Measurements from ENCODE around the gene MBOAT2.
"Not testable (repeated sequence)": the region's sequence is repeated elsewhere in the genome, so short reads cannot be mapped to it uniquely, and the experiment has no call there.

Gene MBOAT2

DNA sequence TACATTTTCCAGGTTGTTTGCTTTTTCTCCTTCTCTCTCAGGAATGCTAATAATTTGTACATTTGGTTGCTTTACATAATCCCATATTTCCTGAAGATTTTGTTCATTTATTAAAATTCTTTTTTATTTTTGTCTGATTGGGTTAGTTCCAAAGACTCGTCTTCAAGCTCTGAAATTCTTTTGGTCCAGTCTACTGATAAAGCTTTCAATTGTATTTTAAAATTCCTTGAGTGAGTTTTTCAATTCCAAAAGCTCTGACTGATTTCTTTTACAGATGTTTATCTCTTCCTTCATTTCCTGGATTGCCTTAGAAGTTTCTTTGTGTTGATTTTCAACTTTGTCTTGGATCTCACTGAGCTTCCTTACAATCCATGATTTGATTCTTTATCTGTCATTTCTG is 50.0 kb downstream of the MBOAT2 start:
- no peak for DNase-seq (ENCODE audit: low spot score)

DNA sequence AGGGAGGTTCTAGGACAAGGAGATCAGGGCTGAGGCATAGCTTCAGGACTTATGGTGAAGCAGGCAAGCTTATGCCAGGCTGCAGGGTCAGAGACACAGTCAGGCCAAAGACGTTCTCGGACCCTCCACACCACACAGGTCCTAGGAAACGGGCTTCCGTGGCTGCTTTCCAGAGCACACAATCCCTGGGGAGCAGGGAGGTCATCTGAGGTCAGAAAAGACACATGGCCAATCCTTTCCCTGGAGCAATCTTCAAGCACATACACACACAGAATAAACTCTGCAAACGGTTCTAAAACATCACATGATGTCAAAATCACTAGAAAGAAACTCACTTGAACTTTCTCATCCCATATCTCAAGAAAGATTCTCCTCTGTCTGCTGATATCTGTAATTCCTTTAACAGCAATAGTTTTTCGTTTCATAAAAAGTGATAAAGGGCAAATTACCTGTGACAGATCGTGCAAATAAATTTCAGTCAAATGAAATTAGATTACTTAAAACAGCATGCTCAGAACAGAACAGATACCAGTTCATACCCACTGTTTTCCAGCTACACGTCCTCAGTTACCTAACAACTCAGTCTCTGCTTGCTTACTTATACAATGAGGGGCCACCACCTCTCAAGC is 63.9 kb downstream of the MBOAT2 start:
- DNase-seq (ENCODE audit: low spot score) = no peak

DNA sequence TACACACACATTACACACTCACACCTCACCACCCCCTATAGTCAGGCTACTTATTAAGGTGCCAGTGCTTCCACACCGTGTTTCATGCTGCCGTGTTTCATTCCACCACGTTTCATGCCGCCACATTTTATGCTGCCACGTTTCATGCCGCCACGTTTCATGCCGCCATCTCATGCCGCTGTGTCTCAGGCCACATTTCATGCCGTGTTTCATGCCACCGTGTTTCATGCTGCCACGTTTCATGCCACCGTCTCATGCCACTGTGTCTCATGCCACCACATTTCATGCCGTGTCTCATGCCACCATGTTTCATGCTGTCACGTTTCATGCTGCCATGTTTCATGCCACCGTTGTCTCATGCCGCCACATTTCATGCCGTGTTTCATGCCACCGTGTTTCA is 65.1 kb downstream of the MBOAT2 start:
- DNase-seq (ENCODE audit: low spot score) = no peak

DNA sequence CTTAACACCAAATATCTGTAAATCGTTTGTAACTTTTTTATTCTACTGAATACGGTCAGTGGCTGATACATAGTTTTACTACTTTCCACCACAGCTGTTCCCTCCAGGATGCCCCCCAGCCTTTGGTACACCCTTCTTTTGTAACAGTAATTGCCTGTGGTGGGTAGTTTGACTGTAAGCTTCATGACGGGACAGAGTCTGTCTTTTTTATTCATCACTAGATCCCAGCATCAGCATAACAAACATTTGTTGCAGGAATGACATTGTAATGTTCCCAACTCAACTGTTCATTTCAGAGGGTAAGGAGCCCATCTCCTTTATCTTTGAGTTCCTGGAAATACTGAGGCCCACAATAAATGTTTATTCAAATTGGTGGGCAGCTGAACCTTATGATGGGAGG is 67.5 kb downstream of the MBOAT2 start:
- no peak for DNase-seq (ENCODE audit: low spot score)

DNA sequence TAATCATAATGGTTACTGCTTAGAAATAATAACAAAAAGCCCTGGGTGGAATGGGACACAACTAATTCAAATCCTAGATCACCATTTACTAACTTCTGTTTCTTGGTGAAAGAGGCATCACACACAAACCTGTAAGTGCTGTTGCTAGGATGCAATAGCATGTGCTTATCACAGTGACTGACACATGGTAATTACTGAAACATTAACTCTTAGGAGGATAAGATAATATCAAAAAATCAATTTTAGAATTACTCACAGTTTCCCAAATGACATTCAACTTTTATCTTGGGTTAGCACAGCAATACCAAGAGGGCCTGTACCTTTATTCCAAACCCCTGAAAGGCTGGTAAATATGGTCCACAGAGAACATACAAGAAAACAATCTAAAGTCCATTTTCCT is 69.1 kb downstream of the MBOAT2 start:
- no peak for DNase-seq (ENCODE audit: low spot score)

DNA sequence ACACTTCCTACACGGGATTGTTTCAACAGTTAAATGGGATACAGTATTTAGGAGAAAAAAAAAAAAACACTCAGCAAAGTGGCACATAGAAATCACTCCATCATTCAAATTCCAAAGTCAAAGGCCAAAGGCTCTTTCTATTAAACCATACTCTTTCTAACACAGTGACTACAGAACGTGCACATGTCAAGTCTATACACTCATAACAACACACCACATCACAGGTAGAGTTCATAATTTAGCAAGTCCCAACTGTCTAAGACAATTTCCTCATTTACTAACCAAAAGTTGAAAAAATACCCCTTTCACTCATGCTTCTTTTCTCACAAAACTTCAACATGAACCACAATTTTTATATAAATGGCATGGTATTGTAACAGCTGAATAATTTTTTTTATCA is 70.8 kb downstream of the MBOAT2 start:
- DNase-seq (ENCODE audit: low spot score) = no peak

DNA sequence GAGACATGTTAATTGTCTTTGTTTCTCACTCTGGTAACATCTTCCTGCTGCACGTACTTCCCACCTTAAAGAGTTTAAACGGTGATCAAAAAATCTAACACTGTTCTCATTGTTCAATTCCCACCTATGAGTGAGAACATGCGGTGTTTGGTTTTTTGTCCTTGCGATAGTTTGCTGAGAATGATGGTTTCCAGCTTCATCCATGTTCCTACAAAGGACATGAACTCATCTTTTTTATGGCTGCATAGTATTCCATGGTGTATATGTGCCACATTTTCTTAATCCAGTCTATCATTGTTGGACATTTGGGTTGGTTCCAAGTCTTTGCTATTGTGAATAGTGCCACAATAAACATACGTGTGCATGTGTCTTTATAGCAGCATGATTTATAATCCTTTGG is 73.3 kb downstream of the MBOAT2 start:
- not testable (repeated sequence) for DNase-seq (ENCODE audit: low spot score)

DNA sequence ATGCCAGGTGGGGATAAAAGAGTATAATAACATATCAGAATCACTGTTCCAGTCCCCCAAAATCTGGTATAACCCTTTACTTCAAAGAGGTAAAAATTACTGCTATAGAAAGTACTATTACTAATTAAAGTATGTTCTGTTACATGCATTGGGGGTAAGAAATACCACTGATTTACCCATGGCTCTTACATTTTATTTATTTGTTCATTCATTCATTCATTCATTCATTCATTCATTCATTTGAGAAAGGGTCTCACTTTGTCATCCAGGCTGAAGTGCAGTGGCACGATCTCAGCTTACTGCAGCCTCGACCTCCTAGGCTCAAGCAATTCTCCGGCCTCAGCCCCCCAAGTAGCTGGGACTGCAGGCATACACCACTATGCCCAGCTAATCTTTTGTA is 74.4 kb downstream of the MBOAT2 start:
- DNase-seq (ENCODE audit: low spot score) = no peak

DNA sequence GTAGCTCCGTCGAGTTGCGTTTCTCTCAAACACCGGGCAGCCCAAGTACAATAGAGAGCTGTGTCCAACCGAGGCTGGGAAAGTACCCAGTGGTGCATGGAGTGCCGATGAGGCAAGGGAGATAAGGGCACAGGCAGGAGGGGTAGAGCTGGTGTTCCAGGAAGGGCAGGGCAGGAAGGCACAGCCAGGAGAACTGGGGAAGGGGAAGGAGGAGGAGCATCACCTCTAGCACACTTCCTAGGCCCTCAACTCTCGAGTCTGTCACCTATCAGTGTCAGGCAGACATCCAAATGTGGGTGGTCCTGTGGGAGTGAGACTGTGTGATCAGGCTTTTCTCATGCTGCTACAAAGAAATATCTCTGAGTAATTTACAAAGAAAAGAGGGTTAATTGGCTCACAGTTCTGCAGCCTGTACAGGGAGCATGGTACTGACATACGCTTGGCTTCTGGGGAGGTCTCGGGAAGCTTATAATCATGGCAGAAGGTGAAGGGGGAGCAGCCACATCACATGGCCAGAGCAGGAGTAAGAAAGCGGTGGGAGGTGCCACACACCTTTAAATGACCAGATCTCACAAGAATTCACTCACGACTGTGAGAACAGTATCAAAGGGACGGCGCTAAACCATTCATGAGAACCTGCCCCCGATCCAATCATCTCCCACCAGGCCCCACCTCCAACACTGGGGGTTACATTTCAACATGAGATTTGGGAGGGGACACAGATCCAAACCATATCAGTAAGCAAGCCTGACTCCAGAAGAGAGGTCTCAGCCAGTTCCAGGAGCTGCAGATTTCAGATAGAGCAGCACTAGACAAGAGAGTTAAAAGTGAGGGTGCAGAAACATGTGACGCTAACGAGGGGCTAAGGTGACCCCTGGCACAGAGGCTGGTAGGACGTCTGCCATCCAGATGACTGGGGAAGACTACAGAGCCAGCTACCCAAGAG is 75.7 kb downstream of the MBOAT2 start:
- DNase-seq (ENCODE audit: low spot score) = no peak

DNA sequence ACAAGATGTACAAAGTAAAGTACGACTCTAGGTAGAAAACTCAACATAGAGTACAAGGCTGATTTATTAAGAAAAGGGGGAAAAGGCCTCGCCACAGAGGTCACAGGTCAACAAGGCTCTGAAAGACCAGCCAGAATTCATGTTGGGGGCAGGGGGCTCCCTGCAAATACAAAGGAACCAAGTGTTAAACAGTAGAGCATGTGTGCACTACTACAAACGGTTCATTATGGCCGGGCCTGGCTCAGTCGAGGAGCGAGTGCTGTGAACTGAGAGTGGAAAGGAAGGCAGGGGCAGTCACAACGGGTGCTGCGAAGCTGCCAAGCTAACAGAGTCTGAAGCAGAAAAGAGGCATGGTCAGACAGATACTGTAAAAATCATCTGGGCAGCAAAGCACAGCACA is 77.1 kb downstream of the MBOAT2 start:
- no peak for DNase-seq (ENCODE audit: low spot score)

DNA sequence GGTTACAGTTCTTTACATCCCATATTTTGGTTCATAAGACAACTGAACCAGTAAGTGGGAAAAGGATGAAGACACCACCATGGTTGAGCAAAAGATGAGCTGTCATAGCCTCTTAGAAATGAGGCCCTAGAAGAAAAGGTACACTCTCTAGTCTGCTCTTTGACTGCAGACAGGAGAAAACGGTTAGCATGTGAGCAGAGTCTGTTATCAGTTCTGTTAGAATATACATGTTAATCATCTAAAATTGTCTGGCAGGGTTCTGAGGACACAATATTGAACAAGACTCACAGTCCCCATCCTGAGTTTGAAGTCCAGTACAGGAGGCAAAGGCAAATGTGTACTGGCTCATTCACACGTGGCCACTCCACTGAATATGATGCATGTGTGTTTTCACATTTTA is 78.1 kb downstream of the MBOAT2 start:
- DNase-seq (ENCODE audit: low spot score) = no peak

DNA sequence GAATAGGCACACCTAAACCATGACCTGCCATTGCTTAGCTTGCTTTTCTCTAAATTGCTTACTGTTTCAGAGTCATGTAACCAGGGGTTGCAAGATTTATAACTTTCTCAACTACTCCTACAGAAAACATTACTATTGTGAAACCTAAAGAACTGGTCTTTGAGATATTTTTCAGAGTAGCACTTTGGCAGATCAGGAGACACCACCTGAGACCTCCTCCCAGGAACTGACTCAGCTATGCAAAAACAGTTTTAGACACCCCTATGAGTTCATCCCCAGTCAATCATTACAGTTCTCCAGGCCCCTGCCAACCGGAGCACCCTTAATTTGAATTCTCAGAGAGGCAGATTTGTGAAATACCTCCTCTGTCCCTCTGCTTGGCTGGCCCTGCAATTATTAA is 80.3 kb downstream of the MBOAT2 start:
- DNase-seq (ENCODE audit: low spot score) = no peak

DNA sequence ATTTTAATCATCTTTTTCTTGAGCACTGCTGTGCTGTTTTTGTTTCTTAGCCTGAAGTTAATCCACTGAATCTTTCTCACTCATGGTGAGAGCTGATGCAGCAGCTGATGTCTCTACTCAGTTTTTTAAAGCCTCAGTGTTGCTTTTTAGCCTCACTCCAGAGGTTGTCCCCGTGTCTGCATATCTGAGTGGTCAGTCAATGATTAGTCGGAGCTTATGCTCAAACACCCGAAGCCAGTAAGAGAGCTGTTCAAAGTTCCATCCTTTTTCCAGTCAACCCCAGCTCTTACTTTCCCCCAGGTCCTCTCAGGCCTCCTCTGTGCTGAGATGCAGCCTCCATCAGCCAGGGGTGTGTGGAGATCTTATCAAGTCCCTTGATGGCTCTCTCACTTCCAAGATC is 81.1 kb downstream of the MBOAT2 start:
- DNase-seq (ENCODE audit: low spot score) = no peak

DNA sequence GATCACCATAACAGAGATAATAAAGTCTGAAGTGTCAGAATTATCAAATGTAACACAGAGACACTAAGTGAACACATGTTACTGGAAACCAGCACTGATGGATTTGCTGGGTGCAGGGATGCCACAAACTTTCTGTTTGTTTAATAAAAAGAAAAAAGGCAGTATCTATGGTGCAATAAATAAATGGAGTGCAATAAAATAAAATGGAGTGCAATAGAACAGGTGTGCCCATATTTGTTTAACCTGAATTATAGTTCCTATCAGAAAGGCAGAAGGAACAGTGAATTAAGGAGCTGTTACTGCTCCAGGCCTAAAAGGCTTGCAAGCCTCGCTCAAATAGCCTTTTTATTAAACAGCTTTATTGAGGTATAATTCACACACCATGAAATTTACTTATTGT is 85.1 kb downstream of the MBOAT2 start:
- no peak for DNase-seq (ENCODE audit: low spot score)

DNA sequence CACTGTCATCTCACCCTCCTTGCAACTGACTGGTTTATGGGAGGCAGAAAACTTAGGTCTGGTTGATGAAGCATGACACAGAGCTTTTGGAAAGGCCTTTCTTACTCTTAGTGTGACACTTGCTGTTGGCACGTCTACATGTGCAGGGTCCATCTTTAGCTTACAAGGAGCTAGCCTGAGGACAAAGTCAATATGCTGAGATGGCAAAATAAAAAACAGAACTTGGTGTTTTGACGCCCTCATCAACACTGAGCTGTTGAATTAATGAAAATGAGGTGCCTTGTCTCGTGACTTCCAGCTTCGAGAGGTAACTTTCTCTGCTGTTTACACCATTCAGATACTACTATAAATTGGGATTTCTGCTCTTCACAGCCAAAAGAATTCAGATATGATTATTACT is 87.5 kb downstream of the MBOAT2 start:
- DNase-seq (ENCODE audit: low spot score) = no peak

DNA sequence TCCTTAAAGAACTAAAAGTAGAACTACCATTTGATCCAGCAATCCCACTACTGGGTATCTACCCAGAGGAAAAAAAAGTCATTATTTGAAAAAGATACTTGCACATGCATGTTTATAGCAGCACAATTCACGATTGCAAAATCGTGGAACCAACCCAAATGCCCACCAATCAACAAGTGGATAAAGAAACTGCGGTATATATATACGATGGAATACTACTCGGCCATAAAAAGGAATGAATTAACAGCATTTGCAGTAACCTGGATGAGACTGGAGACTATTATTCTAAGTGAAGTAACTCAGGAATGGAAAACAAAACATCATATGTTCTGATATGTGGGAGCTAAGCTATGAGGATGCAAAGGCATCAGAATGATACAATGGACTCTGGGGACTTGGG is 89.7 kb downstream of the MBOAT2 start:
- not testable (repeated sequence) for DNase-seq (ENCODE audit: low spot score)

DNA sequence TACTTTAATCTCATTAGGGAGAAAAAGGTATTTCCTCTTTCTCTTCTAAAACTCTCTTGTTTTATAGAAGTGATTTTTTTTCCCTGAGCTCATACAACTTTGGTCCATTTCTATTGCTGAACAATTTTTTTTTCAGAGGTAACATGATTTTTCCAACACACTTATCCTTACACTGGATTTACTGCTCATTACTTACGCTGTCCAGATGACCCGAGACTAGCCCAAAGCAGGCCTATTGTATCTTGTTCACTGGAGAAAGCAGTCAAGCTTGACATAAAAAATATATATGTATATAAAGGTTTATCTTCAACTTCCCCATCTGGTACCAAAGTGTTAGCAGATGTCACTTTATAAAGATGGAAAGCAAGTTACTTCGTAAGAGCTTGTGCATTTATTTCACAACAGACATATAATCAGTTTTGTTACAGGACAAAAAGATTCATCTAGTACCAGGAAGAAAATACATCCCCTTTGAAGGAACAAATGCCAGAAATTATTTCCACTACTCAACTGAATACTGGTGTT is 95.7 kb downstream of the MBOAT2 start:
- DNase-seq (ENCODE audit: low spot score) = no peak

DNA sequence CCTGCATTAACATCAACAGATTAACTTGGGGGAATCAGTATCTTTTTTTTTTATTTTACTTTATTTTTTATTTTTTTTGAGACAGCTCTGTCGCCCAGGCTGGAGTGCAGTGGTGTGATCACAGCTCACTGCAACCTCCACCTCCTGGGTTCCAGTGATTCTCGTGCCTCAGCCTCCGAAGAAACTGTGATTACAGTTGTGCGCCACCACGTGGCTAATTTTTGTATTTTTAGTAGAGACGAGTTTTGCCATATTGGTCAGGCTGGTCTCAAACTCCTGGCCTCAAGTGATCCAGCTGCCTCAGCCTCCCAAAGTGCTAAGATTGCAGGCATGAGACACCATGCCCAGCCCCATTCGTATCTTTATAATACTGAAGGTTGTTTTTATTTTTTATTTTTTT is 99.6 kb downstream of the MBOAT2 start:
- not testable (repeated sequence) for DNase-seq (ENCODE audit: low spot score)

DNA sequence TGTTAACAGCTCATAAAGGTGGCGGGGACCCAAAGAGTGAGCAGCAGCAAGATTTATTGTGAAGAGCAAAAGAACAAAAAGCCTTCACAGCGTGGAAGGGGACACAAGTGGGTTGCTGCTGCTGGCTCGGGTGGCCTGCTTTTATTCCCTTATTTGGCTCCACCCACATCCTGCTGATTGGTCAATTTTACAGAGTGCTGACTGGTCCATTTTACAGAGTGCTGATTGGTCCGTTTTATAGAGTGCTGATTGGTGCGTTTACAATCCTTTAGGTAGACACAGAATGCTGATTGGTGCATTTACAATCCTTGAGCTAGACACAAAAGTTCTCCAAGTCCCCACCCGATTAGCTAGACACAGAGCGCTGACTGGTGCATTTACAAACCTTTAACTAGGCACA is 100.7 kb downstream of the MBOAT2 start:
- not testable (repeated sequence) for DNase-seq (ENCODE audit: low spot score)

DNA sequence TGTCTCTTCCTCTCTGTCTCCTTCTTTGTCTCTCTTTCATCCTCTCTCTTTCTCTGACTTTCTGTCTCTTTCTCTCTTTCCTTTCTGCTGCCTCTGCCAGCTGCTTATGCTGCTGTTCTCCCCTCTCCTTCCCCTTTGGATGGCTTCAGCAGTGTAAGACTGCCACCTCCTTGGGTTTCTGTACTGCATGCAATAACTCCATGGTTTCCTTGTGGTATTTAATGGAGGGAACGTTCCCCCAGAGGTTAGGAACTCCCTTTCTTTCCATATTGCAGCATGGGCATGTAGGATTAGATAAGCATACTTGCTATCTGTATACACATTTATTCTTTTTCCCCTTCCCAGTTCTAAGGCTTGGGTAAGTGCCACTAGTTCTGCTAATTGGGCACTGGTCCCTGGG is 106.3 kb downstream of the MBOAT2 start:
- DNase-seq (ENCODE audit: low spot score) = not testable (repeated sequence)

DNA sequence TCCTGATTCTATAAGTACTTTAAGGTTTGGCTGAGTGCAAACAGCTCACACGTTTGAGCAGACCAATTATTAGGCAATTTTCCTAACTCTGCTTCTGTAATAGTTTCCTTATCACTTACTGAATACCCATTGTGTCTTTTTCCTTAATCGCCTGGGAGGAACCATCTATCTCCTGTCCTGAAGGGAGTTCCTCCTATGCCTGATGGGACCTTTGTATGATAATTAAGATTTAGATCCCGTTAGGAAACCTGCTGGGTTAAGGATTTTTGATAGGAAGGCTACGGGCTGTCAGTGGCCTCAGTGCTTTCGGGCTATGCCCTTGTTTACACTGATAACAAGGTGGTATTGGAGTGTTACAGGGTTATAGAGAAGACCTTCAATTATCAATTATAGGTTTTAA is 106.8 kb downstream of the MBOAT2 start:
- DNase-seq (ENCODE audit: low spot score) = not testable (repeated sequence)

DNA sequence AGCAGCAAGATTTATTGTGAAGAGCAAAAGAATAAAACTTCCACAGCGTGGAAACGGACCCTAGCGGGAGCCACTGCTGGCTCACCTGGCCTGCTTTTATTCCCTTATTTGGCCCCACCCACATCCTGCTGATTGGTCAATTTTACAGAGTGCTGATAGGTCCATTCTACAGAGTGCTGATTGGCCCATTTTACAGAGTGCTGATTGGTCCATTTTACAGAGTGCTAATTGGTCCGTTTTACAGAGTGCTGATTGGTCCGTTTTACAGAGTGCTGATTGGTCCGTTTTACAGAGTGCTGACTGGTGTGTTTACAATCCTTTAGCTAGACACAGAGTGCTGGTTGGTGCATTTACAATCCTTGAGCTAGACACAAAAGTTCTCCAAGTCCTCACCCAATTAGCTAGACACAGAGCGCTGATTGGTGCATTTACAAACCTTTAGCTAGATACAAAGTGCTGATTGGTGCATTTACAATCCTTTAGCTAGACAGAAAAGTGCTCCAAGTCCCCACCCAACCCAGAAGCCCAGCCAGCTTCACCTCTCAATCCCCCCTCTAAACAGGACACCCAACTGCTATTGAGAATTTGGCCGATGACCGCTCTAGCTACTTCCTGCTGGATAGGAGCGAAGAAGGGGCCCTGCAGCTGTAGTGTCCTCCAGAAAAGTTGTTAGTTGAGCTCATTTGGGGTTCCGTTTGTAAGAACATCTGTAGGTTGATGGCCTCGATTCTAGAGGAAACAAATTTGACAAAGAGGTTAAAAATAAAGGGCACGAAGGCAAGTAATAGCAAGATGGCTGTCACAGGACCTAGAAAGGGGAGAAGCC is 108.2 kb downstream of the MBOAT2 start:
- not testable (repeated sequence) for DNase-seq (ENCODE audit: low spot score)
